Measurements from ENCODE around the gene TADA2B. TPM values are rescaled to one million over a fixed set of nuclear protein-coding genes. Genes with fewer than 3 reads are reported as not detected.

The TADA2B gene
- total RNA-seq, 2 donors from 2014 or later, result 34.5 to 41.2 TPM

- no peak for DNase-seq (ENCODE audit: low spot score)
- H3K4me1 ChIP-seq (replicated peaks), result no peaks in the 10 kb centered on the region
- H3K36me3 ChIP-seq, result peaks cover 2 to 5% of the 10 kb centered on the region in 2 donors
- WGBS, result 62% methylated on average over 4 of the region's 4 CpGs
- H3K27me3 ChIP-seq (replicated peaks; ENCODE audit: insufficient read depth), result no peaks in the 10 kb centered on the region
- H3K9me3 ChIP-seq, result no peaks in the 10 kb centered on the region
- intact Hi-C loops (cut with DNase I), result no loop called here
- no peak overlapping the region for H3K27ac ChIP-seq
- H3K4me3 ChIP-seq, result no peak overlapping the region
- TF ChIP-seq POLR2AphosphoS5 (IDR thresholded peaks at IDR 0.05), result no peak
Measured at GRCh38 chr4:7005571-7005970, 37.6 kb upstream of the TADA2B start.

GRCh38 chr4:7006411-7006810, 36.8 kb upstream of the TADA2B start:
- intact Hi-C loops (cut with DNase I), result no loop called here
- H3K27me3 ChIP-seq (replicated peaks; ENCODE audit: insufficient read depth), result no peaks in the 10 kb centered on the region
- no peak overlapping the region for H3K4me3 ChIP-seq
- no peaks in the 10 kb centered on the region for H3K9me3 ChIP-seq
- no peak for DNase-seq (ENCODE audit: low spot score)
- no peak for TF ChIP-seq POLR2AphosphoS5 (IDR thresholded peaks at IDR 0.05)
- no peak for TF ChIP-seq CTCF (IDR thresholded peaks at IDR 0.05)
- TF ChIP-seq POLR2A (IDR thresholded peaks at IDR 0.05), result no peak
- no peaks in the 10 kb centered on the region for H3K36me3 ChIP-seq
- no peak overlapping the region for H3K27ac ChIP-seq
- 15% methylated on average over 3 of the region's 3 CpGs for WGBS
- H3K4me1 ChIP-seq (replicated peaks), result no peaks in the 10 kb centered on the region

- no peak for DNase-seq (ENCODE audit: low spot score)
- TF ChIP-seq POLR2AphosphoS5 (IDR thresholded peaks at IDR 0.05) (no peak), CTCF (IDR thresholded peaks at IDR 0.05) (no peak), POLR2A (IDR thresholded peaks at IDR 0.05) (no peak)
- Histone ChIP-seq H3K27me3 (replicated peaks; ENCODE audit: insufficient read depth) (no peaks in the 10 kb centered on the region), H3K4me3 (no peak overlapping the region), H3K4me1 (replicated peaks) (no peaks in the 10 kb centered on the region), H3K9me3 (no peaks in the 10 kb centered on the region), H3K27ac (no peak overlapping the region), H3K36me3 (no peaks in the 10 kb centered on the region)
- intact Hi-C loops (cut with DNase I), result no loop called here
- 80% methylated on average over 12 of the region's 12 CpGs for WGBS
Measured at GRCh38 chr4:7007142-7007907, 35.8 kb upstream of the TADA2B start.

GRCh38 chr4:7007944-7008343, 35.2 kb upstream of the TADA2B start:
- 66% methylated on average over 2 of the region's 2 CpGs for WGBS
- no peak for DNase-seq (ENCODE audit: low spot score)
- intact Hi-C loops (cut with DNase I), result no loop called here
- Histone ChIP-seq H3K9me3 (no peaks in the 10 kb centered on the region), H3K27me3 (replicated peaks; ENCODE audit: insufficient read depth) (no peaks in the 10 kb centered on the region), H3K4me3 (no peak overlapping the region), H3K36me3 (no peaks in the 10 kb centered on the region), H3K27ac (no peak overlapping the region), H3K4me1 (replicated peaks) (no peaks in the 10 kb centered on the region)
- TF ChIP-seq POLR2A (IDR thresholded peaks at IDR 0.05), result no peak
- TF ChIP-seq POLR2AphosphoS5 (IDR thresholded peaks at IDR 0.05), result no peak
- no peak for TF ChIP-seq CTCF (IDR thresholded peaks at IDR 0.05)

- no peaks in the 10 kb centered on the region for H3K4me1 ChIP-seq (replicated peaks)
- TF ChIP-seq POLR2AphosphoS5 (IDR thresholded peaks at IDR 0.05), result no peak
- TF ChIP-seq POLR2A (IDR thresholded peaks at IDR 0.05), result no peak
- TF ChIP-seq CTCF (IDR thresholded peaks at IDR 0.05), result no peak
- intact Hi-C loops (cut with DNase I), result no loop called here
- DNase-seq (ENCODE audit: low spot score), result no peak
- no peak overlapping the region for H3K27ac ChIP-seq
- no peak overlapping the region for H3K4me3 ChIP-seq
- H3K36me3 ChIP-seq, result no peaks in the 10 kb centered on the region
- WGBS, result 90% methylated on average over 5 of the region's 5 CpGs
- no peaks in the 10 kb centered on the region for H3K27me3 ChIP-seq (replicated peaks; ENCODE audit: insufficient read depth)
- H3K9me3 ChIP-seq, result no peaks in the 10 kb centered on the region
Measured at GRCh38 chr4:7009564-7009963, 33.6 kb upstream of the TADA2B start.
